ENCODE data around the gene THNSL1.

The THNSL1 gene

GRCh38 chr10:25061125-25061524, 44.7 kb downstream of the THNSL1 start:
- no peak for DNase-seq (ENCODE audit: low spot score)

- no peak for DNase-seq (ENCODE audit: low spot score)
Measured at GRCh38 chr10:25061711-25062449, 45.5 kb downstream of the THNSL1 start.

GRCh38 chr10:25063157-25063556, 46.7 kb downstream of the THNSL1 start:
- no peak for DNase-seq (ENCODE audit: low spot score)

GRCh38 chr10:25063644-25064043, 47.2 kb downstream of the THNSL1 start:
- no peak for DNase-seq (ENCODE audit: low spot score)

GRCh38 chr10:25064401-25064800, 48.0 kb downstream of the THNSL1 start:
- no peak for DNase-seq (ENCODE audit: low spot score)

GRCh38 chr10:25065761-25066476, 49.5 kb downstream of the THNSL1 start:
- no peak for DNase-seq (ENCODE audit: low spot score)

GRCh38 chr10:25068152-25069058, 52.0 kb downstream of the THNSL1 start:
- DNase-seq (ENCODE audit: low spot score) = peak; percentile 63

- DNase-seq (ENCODE audit: low spot score) = no peak
Measured at GRCh38 chr10:25071227-25071626, 54.8 kb downstream of the THNSL1 start.

- DNase-seq (ENCODE audit: low spot score) = no peak
Measured at GRCh38 chr10:25072786-25073185, 56.4 kb downstream of the THNSL1 start.

GRCh38 chr10:25075825-25076224, 59.4 kb downstream of the THNSL1 start:
- no peak for DNase-seq (ENCODE audit: low spot score)
